Kidney tubule cell (primary cell): ENCODE results near the gene CTSH.
A peak's percentile ranks its signal among the peaks of the same experiment; 100 is the strongest.
"Not testable (repeated sequence)": the region's sequence is repeated elsewhere in the genome, so short reads cannot be mapped to it uniquely, and the experiment has no call there.

Experiments
- DNase-seq: peaks from one replicate; pipeline ENCODE4 v3.0.0-alpha.2; 2018; ENCODE audit warnings: low spot score

The CTSH gene

DNA sequence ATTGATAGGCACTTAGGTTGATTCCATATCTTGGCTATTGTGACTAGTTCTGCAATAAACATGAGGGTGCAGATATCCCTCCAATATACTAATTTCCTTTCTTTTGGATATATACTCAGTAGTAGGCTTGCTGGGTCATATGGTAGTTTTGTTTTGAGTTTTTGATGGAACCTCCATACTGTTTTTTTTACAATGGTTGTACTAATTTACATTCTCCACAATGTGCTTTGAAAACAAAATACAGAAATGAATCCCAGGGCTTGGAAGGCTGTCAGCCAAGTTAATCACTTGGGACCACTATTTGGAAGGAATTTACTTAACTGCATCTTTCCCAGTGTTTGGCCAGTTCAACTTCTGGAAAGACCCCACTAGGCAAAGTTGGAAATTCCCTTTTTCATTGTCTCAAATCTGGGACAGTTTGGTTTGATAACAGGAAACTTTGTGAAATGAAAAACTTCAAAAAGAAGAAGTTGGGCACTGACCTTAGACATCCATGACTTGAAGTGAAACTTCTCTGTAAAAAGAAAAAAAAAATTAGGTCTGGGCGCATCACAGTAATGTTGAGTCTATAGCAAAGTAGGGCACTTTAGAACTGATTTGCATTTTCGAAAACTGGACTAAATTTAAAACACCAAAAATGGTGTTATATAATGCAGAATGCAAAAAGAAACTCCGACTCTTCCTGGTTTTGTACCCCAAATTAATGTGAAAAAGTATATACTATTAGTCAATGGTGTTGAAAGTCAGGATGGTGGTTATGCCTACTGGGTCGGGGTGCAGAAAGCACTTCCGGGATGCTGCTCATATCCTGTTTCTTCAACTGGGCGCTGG, 6.0 kb downstream of the CTSH start:
- no peak for DNase-seq

DNA sequence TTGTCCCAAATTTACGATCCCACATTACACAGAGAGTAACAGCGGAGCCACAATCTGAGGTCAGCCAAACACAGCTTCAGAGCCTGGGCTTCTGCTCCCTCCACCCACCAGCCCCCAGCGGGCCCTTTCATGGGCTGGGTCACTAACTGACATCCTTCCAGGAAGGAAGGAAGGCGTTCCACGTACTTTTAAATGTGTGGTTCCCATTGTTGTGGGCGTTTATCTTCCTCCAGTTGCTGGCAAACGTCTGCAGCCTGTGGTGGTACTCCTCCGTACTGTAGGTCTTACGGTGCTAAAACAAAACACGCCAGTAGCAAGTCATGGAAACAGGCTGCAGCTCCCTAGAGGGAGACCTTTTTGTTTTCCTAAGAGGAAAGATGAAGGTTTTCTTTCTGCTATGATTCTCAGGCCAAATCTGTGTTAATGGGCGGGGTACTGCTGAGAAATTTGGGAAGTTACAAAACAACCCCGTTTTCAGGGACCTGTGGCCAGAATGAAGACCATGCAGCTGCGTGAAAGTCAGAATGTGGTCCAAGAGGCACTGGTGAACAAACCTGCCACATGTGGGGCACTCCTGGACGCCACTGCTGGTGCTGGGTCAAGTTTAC, 7.6 kb downstream of the CTSH start:
- no peak for DNase-seq

DNA sequence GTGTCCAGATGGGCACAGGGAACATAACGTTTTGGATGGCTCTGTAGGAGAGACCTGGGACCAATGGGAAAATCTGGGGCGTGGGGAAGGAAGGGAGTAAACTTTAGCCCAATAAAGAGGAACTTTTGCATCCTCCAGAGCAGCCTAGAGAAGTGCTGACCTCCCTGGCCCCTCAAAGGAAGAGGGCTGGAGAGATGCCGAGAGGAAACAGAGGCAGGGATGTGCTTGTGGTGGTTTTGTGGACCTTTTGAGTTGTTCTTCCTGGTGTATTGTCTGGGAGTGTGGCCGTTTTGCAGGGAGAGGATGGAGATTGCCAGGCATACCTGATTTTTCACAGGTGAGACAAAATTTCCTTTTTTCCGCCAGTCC, 10.2 kb downstream of the CTSH start:
- DNase-seq = no peak

DNA sequence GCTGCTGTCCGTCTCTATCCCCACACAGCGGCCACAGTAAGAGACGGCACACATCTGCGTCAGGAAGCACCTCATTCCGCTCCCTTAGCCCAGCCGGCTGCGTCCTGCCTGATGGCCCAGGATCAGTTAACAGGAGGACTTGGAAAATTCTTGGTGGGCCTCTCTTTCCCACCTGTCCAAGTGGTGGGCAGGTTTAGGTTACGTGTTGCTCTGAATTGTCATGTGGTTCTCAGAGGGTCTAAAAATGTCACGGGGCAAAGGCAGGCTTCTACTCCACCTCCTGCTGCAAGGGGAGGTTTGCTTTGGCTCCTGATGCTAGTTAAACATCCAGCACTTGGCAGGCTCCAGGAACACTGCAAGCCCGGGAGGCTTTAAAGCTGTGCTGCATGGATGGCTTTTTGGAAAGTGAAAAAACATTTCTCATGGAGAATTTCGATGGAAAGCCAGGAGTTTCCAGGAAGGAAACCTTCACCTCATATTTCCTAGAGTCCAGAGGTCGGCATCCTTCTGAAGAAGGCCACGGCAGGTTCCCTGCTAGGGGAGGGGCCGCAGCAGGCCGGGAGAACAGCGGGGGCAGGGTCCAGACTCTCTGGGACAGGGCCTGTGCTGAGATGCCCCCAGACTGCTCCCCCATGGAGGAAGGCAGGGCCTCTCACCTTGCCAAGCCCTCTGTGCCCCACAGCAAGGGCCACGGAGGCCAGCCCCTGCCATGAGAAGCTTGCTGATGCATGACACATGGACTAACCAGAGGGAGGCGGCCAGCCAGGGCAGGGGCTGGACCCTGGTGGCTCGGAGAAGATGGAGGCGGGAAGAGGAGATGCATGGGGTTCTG, 10.8 kb downstream of the CTSH start:
- DNase-seq = no peak

- DNase-seq = no peak
Observed at GRCh38 chr15:78933187-78933822, 11.5 kb downstream of the CTSH start.

GRCh38 chr15:78932258-78932808, 12.5 kb downstream of the CTSH start:
- DNase-seq = no peak

DNA sequence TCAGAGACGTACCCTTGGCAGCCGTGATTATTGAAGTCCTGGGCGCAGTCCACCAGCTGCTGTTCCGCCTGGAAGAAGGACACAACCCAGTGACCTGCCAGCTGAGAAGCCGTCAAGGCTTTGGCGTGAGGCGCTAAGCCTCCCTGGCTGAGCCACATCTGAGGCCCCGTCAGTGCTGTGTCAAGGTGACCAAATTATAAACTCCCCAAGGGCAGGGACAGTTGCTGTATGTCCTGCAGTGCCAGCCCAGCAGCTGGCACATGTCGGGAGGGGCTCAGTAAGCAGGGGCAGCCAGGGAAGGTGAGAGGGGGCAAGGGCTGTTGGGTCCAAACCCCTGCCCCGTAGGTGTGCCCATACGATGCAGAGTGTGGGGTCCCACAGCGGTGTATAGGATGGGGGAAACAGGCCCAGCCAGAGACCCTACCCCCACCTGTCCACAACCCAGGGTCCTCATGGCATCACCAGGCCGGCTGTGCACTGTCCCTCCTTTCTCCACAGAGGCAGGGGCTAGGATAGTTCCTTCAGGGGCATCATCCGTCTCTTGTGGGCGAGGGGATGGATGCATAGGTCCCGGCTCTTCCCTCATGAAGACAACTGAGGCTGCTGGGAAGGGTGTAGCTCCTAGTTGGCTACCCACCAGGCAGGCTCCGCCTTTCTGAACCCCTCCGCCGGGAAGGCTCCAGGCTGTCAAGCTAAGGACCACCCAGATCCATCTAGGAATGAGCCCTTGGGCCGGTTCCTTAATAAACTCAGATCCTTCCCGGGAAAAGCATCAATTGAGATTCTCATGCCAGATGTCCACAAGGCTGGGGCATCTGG, 13.2 kb downstream of the CTSH start:
- no peak for DNase-seq

DNA sequence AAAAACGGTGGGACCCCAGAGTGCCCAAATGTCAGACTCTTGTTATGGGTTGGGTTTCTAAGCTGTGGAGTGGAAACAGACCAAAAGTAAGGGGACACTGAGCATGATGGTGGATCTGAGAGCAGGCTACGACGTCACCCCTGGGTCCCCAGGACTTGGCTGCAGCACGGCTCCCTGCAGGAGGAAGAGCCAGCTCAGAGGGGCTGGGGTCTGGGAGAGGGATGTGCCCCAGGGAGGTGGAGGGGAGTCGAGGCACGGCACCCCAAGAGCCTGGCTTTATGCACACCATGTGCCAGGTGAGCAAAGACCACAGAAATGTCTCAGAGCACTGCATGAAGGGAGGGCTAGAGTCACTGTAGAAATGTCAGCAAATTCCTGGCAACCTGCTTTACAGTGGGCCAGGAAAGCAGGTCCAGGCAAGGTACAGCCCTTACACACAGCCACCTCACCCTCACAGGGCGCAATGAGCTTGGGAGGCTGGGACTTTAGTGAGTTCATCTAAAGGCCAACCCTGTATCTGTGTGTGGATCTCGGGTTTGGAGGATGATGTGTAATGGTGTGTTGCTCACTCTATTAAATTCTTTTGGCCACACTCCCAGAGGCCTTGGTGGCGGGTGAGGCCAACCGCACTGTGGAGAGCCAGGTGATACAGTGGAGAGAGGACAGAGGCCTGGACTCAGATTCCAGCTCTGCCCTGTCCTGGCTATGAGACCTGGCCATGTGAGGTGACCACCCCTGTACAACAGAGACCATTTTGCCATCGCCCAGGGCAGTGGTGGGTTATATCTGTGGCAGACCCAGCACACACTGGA, 14.1 kb downstream of the CTSH start:
- peak; percentile 96 for DNase-seq

GRCh38 chr15:78929536-78930264, 15.1 kb downstream of the CTSH start:
- no peak for DNase-seq

- DNase-seq = no peak
Observed at GRCh38 chr15:78928616-78929093, 16.2 kb downstream of the CTSH start.

DNA sequence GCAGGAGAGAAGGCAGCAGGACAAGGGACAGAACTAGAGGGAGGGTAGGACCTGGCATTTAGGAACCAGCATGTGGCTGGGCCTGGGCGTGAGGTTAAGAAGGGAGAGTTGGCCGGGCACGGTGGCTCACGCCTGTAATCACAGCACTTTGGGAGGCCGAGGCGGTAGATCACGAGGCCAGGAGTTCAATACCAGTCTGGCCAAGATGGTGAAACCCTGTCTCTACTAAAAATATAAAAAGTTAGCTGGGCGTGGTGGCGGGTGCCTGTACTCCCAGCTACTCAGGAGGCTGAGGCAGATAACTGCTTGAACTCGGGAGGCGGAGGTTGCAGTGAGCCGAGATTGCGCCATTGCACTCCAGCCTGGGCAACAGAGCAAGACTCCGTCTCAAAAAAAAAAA, 16.7 kb downstream of the CTSH start:
- not testable (repeated sequence) for DNase-seq

GRCh38 chr15:78927077-78927790, 17.6 kb downstream of the CTSH start:
- DNase-seq = no peak

DNA sequence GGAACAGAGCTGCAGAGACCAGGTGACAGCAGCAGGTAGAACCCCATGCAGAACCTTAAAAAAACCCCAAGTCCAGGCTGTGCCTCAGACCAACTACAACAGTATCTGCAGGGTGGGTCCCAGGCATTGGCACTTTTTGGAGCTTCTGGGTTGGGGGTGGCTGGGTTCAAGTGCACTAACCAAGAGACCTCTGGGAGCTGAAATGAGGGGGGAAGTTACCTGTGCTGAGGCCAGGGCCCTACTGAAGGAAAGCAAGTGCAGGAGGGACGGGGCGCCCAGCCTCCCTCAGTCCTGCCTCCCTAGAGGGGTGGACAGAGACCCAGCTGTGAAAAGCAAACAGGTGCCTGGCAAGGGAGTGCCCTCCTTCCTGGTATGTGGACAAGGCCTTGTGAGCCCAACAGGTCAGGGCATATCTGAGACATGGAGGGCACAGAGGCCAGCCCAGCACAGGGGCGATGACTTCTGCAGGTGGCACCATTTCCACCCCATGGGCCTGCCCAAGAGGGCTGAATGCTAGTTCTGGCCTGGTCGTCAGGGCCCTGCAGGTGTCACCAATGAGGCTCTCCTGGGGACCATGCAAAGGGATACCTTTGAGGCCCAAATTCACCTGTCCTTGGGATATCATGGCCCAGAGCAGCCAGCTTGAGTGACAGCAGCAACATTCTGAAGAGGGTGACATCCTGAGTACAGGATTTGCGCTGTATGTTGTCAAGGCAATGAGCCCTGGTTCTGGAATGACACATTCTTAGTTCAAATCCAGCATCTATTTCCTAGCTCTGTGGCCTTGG, 18.7 kb downstream of the CTSH start:
- DNase-seq = no peak

DNA sequence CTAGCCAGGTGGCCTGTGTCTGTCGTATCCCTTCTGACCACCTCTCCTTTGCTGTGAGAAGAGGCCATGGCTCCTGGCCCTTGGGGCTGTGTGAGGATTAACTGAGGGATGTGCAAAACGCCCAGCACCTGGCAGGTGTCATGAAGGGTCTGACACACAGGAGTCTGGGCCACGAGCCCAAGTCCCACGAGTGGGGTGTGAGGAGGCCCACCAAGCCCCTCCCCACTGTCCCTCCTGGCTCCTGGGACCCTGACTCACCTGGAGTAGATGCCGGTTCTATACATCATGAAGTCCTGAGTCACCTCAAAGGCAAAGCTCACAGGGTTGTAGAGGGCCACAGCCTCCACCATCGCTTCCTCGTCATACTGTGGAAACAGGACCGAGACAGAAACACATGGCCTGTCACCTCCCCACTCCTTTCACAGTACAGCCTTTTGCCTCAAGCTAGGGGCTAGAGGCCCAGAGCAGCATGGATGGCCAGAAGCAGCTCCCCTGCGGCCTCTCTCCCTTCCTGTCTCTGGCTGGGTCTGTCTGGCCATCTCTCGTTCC, 19.7 kb downstream of the CTSH start:
- DNase-seq = no peak

- no peak for DNase-seq
Observed at GRCh38 chr15:78923480-78924360, 21.1 kb downstream of the CTSH start.

GRCh38 chr15:78923015-78923414, 21.8 kb downstream of the CTSH start:
- no peak for DNase-seq

GRCh38 chr15:78922527-78922926, 22.3 kb downstream of the CTSH start:
- no peak for DNase-seq
